PC-9 (cell line): ENCODE data around the gene CBY1.

Experiments
- EZH2 ChIP-seq: fragments of 200-600 bp; sonication (generic); IDR thresholded peaks from 2 replicates; pipeline ENCODE4 v1.8.0; 2017; ENCODE audit warnings: antibody characterized with exemption, low read depth
- TF ChIP-seq, protein P1 (sequence below): fragments of 200-600 bp; sonication (generic); conservative IDR thresholded peaks from 2 replicates; pipeline ENCODE4 v1.6.1; 2017; ENCODE audit warnings: mixed run types, antibody characterized with exemption, mild to moderate bottlenecking, moderate library complexity

DNA sequence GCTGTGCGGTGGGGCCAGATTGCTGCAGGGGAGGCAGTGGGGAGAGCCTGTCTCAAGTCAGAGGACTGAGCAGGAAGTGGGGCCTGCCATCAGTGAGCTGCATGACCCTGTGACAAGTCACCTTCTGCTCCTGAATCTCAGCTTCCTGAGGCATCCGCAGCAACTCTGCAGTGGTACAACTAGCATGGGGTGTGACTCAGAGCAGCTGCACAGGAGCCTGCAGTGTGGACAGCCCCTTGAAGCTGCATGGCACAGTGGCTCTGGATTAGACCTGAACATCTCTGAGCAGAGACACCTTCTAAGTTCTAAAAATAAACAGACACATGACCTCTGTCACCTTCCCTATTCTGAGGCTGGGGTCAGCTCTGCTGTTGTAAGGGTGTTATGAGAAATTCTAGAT is 18.2 kb upstream of the CBY1 start:
- TF ChIP-seq, protein P1, sequence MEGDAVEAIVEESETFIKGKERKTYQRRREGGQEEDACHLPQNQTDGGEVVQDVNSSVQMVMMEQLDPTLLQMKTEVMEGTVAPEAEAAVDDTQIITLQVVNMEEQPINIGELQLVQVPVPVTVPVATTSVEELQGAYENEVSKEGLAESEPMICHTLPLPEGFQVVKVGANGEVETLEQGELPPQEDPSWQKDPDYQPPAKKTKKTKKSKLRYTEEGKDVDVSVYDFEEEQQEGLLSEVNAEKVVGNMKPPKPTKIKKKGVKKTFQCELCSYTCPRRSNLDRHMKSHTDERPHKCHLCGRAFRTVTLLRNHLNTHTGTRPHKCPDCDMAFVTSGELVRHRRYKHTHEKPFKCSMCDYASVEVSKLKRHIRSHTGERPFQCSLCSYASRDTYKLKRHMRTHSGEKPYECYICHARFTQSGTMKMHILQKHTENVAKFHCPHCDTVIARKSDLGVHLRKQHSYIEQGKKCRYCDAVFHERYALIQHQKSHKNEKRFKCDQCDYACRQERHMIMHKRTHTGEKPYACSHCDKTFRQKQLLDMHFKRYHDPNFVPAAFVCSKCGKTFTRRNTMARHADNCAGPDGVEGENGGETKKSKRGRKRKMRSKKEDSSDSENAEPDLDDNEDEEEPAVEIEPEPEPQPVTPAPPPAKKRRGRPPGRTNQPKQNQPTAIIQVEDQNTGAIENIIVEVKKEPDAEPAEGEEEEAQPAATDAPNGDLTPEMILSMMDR: no peak
- no peak for TF ChIP-seq EZH2
